NB4 (cell line): ENCODE measurements around the gene CAVIN1.

Experiments
- DNase-seq: peaks from one replicate; pipeline ENCODE4 v3.0.0; 2010; ENCODE audit warnings: low read depth
- H3K4me3 ChIP-seq: one replicate; pipeline ENCODE4 v1.5.1; 2011; ENCODE audit warnings: mild to moderate bottlenecking, low read depth, low read length, moderate library complexity
- MYC ChIP-seq: IDR thresholded peaks from 2 replicates; pipeline ENCODE4 v1.6.1; 2011; ENCODE audit warnings: low read depth, low read length
- POLR2A ChIP-seq: IDR thresholded peaks from 2 replicates; pipeline ENCODE4 v1.6.1; 2011; ENCODE audit warnings: mild to moderate bottlenecking; ENCODE audit not compliant: insufficient read length; ENCODE audit errors: extremely low read depth
- TF ChIP-seq, protein P1 (sequence below): IDR thresholded peaks from one replicate; pipeline ENCODE4 v1.5.1; 2012; ENCODE audit warnings: low read depth, low read length
- TF ChIP-seq, protein P2 (sequence below): IDR thresholded peaks from 2 replicates; pipeline ENCODE4 v1.6.1; 2011; ENCODE audit warnings: low read depth, low read length

Gene CAVIN1

DNA sequence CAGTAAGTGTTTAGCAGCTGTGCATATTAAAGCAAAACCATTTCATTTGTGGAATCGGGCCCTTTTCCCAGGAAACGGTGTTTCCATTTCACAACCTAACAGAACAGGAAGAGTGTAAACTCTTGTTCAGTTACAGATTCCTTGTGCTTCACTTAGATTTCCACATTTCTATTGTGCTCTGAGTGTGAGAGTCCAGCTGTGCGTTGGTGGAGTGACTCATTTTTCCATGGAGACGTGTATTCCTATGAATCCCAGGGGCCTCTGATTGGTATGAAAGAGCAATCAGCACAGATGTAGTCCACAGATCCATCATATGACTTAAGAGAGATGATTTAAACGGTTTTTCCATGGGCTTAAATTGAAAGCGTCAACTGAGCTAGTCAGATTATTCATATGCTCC, 13.3 kb upstream of the CAVIN1 start:
- TF ChIP-seq, protein P1, sequence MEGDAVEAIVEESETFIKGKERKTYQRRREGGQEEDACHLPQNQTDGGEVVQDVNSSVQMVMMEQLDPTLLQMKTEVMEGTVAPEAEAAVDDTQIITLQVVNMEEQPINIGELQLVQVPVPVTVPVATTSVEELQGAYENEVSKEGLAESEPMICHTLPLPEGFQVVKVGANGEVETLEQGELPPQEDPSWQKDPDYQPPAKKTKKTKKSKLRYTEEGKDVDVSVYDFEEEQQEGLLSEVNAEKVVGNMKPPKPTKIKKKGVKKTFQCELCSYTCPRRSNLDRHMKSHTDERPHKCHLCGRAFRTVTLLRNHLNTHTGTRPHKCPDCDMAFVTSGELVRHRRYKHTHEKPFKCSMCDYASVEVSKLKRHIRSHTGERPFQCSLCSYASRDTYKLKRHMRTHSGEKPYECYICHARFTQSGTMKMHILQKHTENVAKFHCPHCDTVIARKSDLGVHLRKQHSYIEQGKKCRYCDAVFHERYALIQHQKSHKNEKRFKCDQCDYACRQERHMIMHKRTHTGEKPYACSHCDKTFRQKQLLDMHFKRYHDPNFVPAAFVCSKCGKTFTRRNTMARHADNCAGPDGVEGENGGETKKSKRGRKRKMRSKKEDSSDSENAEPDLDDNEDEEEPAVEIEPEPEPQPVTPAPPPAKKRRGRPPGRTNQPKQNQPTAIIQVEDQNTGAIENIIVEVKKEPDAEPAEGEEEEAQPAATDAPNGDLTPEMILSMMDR, result no peak
- TF ChIP-seq POLR2A, result no peak
- DNase-seq, result no peak
- H3K4me3 ChIP-seq, result no peak overlapping the region

DNA sequence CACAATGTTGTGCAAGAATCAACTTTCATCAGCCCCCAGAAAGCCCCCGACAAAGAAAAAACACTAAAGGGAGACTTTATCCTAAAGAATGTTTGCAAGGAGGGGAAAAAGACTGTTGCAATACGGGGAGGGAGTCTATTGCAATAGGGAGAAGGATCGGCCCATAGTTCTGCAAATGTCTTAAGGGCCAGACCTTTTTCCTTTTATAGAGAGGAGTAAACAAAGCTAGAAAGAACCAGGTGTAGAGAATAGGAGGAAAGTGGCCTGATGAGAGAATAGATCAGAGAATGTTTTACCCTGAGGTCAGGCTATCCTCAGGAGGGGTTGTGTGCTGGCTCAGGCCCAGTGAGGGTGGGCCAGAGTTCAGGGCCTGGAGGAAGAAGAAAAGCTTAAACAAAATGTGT, 8.7 kb upstream of the CAVIN1 start:
- DNase-seq, result no peak
- no peak overlapping the region for H3K4me3 ChIP-seq
- TF ChIP-seq, protein P1, result no peak
- TF ChIP-seq POLR2A (no peak), MYC (no peak)
- TF ChIP-seq, protein P2, sequence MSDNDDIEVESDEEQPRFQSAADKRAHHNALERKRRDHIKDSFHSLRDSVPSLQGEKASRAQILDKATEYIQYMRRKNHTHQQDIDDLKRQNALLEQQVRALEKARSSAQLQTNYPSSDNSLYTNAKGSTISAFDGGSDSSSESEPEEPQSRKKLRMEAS, result no peak

DNA sequence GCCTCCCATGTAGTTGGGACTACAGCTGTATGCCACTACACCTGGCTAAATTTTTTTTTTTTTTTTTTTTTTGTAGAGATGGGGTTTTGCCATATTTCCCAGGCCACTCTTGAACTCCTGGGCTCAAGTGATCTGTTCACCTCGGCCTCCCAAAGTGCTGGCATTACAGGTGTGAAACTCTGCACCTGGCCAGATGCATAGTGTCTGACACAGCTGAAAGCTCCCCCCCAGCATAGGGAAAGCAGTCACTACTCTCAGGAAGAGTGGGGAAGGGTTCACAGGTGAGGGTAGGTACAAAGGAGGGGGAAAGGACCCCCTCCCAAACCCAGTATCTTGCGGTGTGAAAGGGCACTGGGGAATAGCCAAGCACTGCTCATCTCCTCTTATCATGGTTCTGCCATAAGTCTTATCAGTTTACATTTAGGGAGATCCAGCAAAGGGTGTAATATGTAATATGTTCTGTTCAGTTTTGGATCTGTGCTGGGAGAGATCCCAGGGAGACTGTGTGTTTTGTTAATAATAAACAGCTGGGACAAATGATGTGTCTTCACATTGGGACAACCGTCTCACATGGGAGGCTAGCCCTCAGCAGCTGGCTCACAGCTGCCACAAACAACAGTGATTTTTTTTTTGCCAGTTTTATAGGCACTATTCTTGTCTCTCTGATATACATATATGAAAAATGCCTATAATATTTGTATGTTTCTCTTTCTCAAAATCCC, 6.8 kb upstream of the CAVIN1 start:
- H3K4me3 ChIP-seq, result no peak overlapping the region
- TF ChIP-seq MYC (no peak), POLR2A (no peak)
- TF ChIP-seq, protein P1, result no peak
- TF ChIP-seq, protein P2, result no peak
- no peak for DNase-seq

DNA sequence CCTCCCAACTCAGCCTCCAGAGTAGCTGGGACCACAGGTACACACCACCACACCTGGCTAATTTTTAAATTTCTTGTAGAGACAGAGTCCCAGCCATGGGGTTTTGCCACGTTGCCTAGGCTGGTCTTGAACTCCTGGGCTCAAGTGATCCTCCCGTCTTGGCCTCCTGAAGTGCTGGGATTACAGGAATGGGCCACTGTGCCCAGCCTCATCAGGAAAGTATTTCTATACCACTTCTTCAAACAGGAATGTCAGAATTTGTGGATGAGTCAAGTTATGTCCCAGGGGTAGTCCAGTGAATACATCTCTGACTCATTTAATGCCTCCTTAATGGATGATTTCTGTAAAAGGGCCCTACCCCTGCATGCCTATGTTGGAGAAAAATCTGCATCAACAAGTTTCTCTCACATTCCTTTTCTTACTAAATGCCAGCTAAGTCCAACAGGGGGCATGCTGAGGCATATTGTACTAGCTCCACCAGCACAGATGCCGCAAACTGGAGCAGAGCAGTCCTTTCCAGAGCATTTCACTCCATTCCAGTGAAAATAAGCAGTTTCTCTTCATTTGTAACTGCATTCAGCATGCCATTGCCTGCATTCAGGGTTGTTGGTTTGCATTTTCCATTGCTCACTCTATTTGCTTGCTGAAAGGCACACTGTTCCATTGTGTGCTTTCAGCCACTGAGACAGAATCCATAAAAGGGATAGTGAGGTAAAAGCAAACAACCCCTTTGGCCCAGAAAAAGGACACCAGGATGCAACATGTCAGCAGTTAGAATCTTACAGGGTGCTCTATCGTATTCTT, 5.3 kb upstream of the CAVIN1 start:
- no peak overlapping the region for H3K4me3 ChIP-seq
- peak; percentile 66 for DNase-seq
- TF ChIP-seq, protein P1, result peak; percentile 66
- TF ChIP-seq POLR2A, result no peak
- TF ChIP-seq MYC, result peak; percentile 8; the same call in 1 of the 2 replicates
- TF ChIP-seq, protein P2, result peak; percentile 20; the same call in 1 of the 2 replicates

DNA sequence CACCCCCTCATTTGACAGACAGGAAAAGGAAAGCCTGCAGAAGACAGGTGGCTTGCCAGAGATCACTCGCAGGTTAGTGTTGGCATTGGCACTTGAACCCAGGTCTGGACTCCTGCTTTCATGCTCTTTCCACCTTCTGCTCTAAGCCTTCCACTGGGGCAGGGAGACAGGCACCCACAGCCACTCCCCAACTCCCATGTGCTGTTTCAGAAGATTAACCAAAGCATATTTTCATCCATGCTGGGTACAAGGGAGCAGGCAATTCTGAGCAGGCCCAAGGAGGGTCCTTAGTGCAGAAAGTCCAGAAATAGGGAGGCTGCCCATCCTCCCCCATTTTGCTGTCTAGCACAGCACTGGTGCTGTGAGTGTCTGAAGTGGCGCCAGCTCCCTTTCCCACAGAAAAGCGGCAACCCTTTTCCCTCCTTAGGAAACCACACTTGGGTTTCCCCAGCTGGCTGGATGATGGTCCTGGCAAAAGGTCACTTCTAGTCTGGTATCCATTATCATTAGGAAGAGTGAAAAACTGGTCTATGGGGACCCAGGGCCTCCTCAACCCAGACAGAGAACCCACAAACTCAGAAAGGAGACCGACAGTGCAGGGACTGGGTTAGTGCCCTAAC, 2.0 kb upstream of the CAVIN1 start:
- no peak for TF ChIP-seq POLR2A
- no peak for TF ChIP-seq MYC
- TF ChIP-seq, protein P2, result no peak
- TF ChIP-seq, protein P1, result no peak
- no peak for DNase-seq
- H3K4me3 ChIP-seq, result no peak overlapping the region
